ENCODE measurements around the gene ZFYVE21.

DNA sequence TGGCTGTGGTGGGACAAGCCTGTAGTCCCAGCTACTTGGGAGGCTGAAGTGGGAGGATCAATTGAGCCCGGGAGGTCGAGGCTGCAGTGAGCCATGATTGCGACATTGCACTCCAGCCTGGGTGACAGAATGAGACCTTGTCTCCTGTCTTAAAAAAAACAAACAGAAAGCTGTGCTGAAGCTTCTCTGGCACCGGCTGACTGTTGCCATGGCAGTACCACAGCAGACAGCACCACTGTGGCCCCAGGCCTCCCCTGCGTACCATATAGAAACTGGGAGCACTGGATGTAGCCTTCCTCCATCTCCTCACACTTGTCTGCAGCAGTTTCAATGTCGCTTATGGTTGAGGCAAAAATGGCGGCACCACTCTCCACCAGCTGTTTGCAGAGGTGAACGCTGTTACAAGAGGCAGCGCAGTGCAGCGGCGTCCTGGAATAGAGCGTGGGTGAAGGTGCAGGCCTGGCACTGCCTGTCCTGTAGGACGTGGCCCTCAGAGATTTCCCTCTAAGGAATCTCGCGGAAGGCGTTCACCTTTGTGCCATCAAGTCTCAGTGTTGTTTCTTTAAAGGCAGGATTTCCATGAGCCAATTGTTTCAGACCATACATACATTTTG lies 21.9 kb downstream of the ZFYVE21 start:
- TF ChIP-seq, protein P1, sequence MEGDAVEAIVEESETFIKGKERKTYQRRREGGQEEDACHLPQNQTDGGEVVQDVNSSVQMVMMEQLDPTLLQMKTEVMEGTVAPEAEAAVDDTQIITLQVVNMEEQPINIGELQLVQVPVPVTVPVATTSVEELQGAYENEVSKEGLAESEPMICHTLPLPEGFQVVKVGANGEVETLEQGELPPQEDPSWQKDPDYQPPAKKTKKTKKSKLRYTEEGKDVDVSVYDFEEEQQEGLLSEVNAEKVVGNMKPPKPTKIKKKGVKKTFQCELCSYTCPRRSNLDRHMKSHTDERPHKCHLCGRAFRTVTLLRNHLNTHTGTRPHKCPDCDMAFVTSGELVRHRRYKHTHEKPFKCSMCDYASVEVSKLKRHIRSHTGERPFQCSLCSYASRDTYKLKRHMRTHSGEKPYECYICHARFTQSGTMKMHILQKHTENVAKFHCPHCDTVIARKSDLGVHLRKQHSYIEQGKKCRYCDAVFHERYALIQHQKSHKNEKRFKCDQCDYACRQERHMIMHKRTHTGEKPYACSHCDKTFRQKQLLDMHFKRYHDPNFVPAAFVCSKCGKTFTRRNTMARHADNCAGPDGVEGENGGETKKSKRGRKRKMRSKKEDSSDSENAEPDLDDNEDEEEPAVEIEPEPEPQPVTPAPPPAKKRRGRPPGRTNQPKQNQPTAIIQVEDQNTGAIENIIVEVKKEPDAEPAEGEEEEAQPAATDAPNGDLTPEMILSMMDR (IDR thresholded peaks at IDR 0.05) = no peak
- TF ChIP-seq POLR2A (IDR thresholded peaks at IDR 0.05) = no peak
